K562 (cell line): ENCODE results near the gene RFNG. TPM values are rescaled to one million over a fixed set of nuclear protein-coding genes. Genes with fewer than 3 reads are reported as not detected.

Experiments
- BRCA1 ChIP-seq, 2 experiments: fragments of 450-650 bp in 1 of 2; sonication (generic) in 1 of 2; formaldehyde crosslinking in 1 of 2; IDR thresholded peaks; 2 replicates each; pipeline versions ENCODE4 v1.5.0 to v1.6.1; 2017 to 2020; ENCODE audit warnings: mild to moderate bottlenecking in 1 of 2, missing genetic modification reagents in 1 of 2
- BRF1 ChIP-seq: IDR thresholded peaks from 3 replicates; pipeline ENCODE4 v1.6.1; 2011; ENCODE audit warnings: borderline replicate concordance, mild to moderate bottlenecking; ENCODE audit not compliant: insufficient read length; ENCODE audit errors: extremely low read depth
- CCAR2 ChIP-seq: fragments of 200-400 bp; formaldehyde crosslinking; IDR thresholded peaks from 2 replicates; pipeline ENCODE4 v1.6.1; 2017; ENCODE audit warnings: mild to moderate bottlenecking, low read depth, low read length
- CEBPG ChIP-seq, 3 experiments: fragments of 200-800 bp in 1 of 3; sonication (Bioruptor generic) in 1 of 3; sonication (generic) in 1 of 3; formaldehyde crosslinking in 1 of 3; IDR thresholded peaks in 2 of 3; conservative IDR thresholded peaks in 1 of 3; 2 replicates each; pipeline versions ENCODE4 v1.6.1 to v1.8.0; 2016 to 2022; ENCODE audit warnings: missing compliant biosample characterization in 2 of 3, missing genetic modification characterization in 2 of 3, mild to moderate bottlenecking in 1 of 3, missing genetic modification reagents in 1 of 3
- HNRNPH1 ChIP-seq: fragments of 200-400 bp; formaldehyde crosslinking; optimal IDR thresholded peaks from 2 replicates; pipeline ENCODE3; 2017; ENCODE audit warnings: low read depth, mild to moderate bottlenecking, low read length, moderate library complexity
- MIER1 ChIP-seq: fragments of 450-650 bp; IDR thresholded peaks from 2 replicates; pipeline ENCODE4 v1.6.1; 2016; ENCODE audit warnings: antibody characterized with exemption, mild to moderate bottlenecking, low read depth
- NCOR1 ChIP-seq: fragments of 450-650 bp; IDR thresholded peaks from 2 replicates; pipeline ENCODE4 v1.6.1; 2016; ENCODE audit warnings: mild to moderate bottlenecking, moderate library complexity
- PRPF4 ChIP-seq: fragments of 200-400 bp; formaldehyde crosslinking; IDR thresholded peaks from one replicate; pipeline ENCODE4 v1.6.1; 2017; ENCODE audit warnings: low read length, low read depth, mild to moderate bottlenecking; ENCODE audit not compliant: insufficient read depth, poor library complexity, severe bottlenecking
- SUPT5H ChIP-seq: fragments of 450-650 bp; IDR thresholded peaks from 2 replicates; pipeline ENCODE4 v1.6.1; 2016
- ZNF146 ChIP-seq: IDR thresholded peaks from one replicate; pipeline ENCODE4 v1.6.1; 2018; ENCODE audit warnings: missing compliant biosample characterization; ENCODE audit not compliant: unreplicated experiment
- ZNF436 ChIP-seq: fragments of 250-450, 450-650 bp; sonication (Bioruptor Pico); formaldehyde crosslinking; IDR thresholded peaks from 2 replicates; pipeline ENCODE4 v1.7.0; 2020; ENCODE audit warnings: mild to moderate bottlenecking
- polyA plus RNA-seq, 8 experiments: library from polyadenylated mRNA; depleted of rRNA in 4 of 8; stranded (reverse) in 5 of 8; unstranded in 3 of 8; fragments of >200 nt; fragmentation: Nextera tagmentation in 2 of 8; fragmentation: Illumina TruSeq in 1 of 8; extraction: Ambion mirVana in 2 of 8; extraction: Trizol in 1 of 8; gene quantifications; 2 replicates each; pipeline versions ENCODE4 v1.2.1 to v1.2.3, GENCODE V29; 2011 to 2014; ENCODE audit warnings: inconsistent platforms in 1 of 8, missing spikeins in 1 of 8
- total RNA-seq, 7 experiments: library from RNA; depleted of rRNA in 6 of 7; stranded (reverse); fragments of >200 nt in 6 of 7; fragmentation: Illumina TruSeq in 2 of 7; extraction: Trizol in 2 of 7; gene quantifications; 2 replicates each; pipeline versions ENCODE4 v1.2.1 to v1.2.3, GENCODE V29; 2011 to 2021; ENCODE audit warnings: low replicate concordance in 1 of 7
- TF ChIP-seq, protein P1 (sequence below), 2 experiments: fragments of 450-650 bp in 1 of 2; sonication (generic) in 1 of 2; formaldehyde crosslinking in 1 of 2; IDR thresholded peaks; 2 replicates each; pipeline versions ENCODE4 v1.7.1 to v1.9.0; 2016 to 2022; ENCODE audit warnings: inconsistent platforms in 1 of 2, mild to moderate bottlenecking in 1 of 2, missing genetic modification reagents in 1 of 2
- TF ChIP-seq, protein P2 (sequence below): sonication (generic); formaldehyde crosslinking; IDR thresholded peaks from 2 replicates; pipeline ENCODE4 v1.8.1; 2023; ENCODE audit warnings: mild to moderate bottlenecking, missing genetic modification reagents
- TF ChIP-seq, protein P3 (sequence below): fragments of 250-450 bp; sonication (Bioruptor Pico); IDR thresholded peaks from 2 replicates; pipeline ENCODE4 v1.8.0; 2022; ENCODE audit warnings: moderate library complexity, mild to moderate bottlenecking, inconsistent platforms

RFNG gene
- total and polyA plus RNA-seq, 9 of the 15 experiments (the other 6 are each of a cell fraction or from before 2014, with no cell fraction given), result 0.32 to 32.8 (median 9.5) TPM

GRCh38 chr17:82065638-82066303, 14.2 kb upstream of the RFNG start, which contains the start of gene DUS1L (continued):
- TF ChIP-seq, protein P1, sequence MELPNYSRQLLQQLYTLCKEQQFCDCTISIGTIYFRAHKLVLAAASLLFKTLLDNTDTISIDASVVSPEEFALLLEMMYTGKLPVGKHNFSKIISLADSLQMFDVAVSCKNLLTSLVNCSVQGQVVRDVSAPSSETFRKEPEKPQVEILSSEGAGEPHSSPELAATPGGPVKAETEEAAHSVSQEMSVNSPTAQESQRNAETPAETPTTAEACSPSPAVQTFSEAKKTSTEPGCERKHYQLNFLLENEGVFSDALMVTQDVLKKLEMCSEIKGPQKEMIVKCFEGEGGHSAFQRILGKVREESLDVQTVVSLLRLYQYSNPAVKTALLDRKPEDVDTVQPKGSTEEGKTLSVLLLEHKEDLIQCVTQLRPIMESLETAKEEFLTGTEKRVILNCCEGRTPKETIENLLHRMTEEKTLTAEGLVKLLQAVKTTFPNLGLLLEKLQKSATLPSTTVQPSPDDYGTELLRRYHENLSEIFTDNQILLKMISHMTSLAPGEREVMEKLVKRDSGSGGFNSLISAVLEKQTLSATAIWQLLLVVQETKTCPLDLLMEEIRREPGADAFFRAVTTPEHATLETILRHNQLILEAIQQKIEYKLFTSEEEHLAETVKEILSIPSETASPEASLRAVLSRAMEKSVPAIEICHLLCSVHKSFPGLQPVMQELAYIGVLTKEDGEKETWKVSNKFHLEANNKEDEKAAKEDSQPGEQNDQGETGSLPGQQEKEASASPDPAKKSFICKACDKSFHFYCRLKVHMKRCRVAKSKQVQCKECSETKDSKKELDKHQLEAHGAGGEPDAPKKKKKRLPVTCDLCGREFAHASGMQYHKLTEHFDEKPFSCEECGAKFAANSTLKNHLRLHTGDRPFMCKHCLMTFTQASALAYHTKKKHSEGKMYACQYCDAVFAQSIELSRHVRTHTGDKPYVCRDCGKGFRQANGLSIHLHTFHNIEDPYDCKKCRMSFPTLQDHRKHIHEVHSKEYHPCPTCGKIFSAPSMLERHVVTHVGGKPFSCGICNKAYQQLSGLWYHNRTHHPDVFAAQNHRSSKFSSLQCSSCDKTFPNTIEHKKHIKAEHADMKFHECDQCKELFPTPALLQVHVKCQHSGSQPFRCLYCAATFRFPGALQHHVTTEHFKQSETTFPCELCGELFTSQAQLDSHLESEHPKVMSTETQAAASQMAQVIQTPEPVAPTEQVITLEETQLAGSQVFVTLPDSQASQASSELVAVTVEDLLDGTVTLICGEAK (IDR thresholded peaks at IDR 0.05), result peak; percentile 98
- TF ChIP-seq, protein P1 (CRISPR knock-in tag; IDR thresholded peaks at IDR 0.05), result no peak
- TF ChIP-seq HNRNPH1 (no peak), PRPF4 (peak; percentile 68), ZNF436 (CRISPR knock-in tag) (no peak), BRF1 (no peak), CCAR2 (no peak), MIER1 (no peak), BRCA1 (IDR thresholded peaks at IDR 0.05) (no peak), BRCA1 (CRISPR knock-in tag; IDR thresholded peaks at IDR 0.05) (no peak), CEBPG (CRISPR knock-in tag; IDR thresholded peaks at IDR 0.05) (no peak), CEBPG (tag; conservative IDR thresholded peaks at IDR 0.05 in 1 of 2, IDR thresholded peaks at IDR 0.05 in 1 of 2) (no peak), SUPT5H (no peak), NCOR1 (peak; percentile 43), ZNF146 (CRISPR knock-in tag) (no peak)
- TF ChIP-seq, protein P2, sequence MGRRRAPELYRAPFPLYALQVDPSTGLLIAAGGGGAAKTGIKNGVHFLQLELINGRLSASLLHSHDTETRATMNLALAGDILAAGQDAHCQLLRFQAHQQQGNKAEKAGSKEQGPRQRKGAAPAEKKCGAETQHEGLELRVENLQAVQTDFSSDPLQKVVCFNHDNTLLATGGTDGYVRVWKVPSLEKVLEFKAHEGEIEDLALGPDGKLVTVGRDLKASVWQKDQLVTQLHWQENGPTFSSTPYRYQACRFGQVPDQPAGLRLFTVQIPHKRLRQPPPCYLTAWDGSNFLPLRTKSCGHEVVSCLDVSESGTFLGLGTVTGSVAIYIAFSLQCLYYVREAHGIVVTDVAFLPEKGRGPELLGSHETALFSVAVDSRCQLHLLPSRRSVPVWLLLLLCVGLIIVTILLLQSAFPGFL, result no peak
- TF ChIP-seq, protein P3, sequence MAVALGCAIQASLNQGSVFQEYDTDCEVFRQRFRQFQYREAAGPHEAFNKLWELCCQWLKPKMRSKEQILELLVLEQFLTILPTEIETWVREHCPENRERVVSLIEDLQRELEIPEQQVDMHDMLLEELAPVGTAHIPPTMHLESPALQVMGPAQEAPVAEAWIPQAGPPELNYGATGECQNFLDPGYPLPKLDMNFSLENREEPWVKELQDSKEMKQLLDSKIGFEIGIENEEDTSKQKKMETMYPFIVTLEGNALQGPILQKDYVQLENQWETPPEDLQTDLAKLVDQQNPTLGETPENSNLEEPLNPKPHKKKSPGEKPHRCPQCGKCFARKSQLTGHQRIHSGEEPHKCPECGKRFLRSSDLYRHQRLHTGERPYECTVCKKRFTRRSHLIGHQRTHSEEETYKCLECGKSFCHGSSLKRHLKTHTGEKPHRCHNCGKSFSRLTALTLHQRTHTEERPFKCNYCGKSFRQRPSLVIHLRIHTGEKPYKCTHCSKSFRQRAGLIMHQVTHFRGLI (CRISPR knock-in tag), result no peak
